Neuronal stem cell (in vitro differentiated cells): ENCODE data around the gene TBC1D10A.

Source experiments
- DNase-seq: peaks from one replicate; pipeline ENCODE4 v3.0.0-alpha.2; 2013; ENCODE audit warnings: low spot score
- H2AFZ ChIP-seq: one replicate; pipeline ENCODE4 v1.6.1; 2013; ENCODE audit warnings: mild to moderate bottlenecking, low read length, inconsistent platforms
- H2AK5ac ChIP-seq: 2 replicates; pipeline ENCODE4 v1.6.1; 2013; ENCODE audit warnings: low read depth, mild to moderate bottlenecking, inconsistent platforms, low read length, moderate library complexity, mixed read lengths
- H2BK120ac ChIP-seq: 2 replicates; pipeline ENCODE4 v1.6.1; 2013; ENCODE audit warnings: low read depth, mild to moderate bottlenecking, inconsistent platforms, low read length, moderate library complexity, mixed read lengths
- H2BK12ac ChIP-seq: one replicate; pipeline ENCODE4 v1.6.1; 2013; ENCODE audit warnings: low read length, inconsistent platforms
- H2BK15ac ChIP-seq: 2 replicates; pipeline ENCODE4 v1.6.1; 2013; ENCODE audit warnings: mild to moderate bottlenecking, low read length, inconsistent platforms, mixed read lengths
- H2BK5ac ChIP-seq: one replicate; pipeline ENCODE4 v1.6.1; 2013; ENCODE audit warnings: inconsistent platforms, mild to moderate bottlenecking, low read length, moderate library complexity
- H3K14ac ChIP-seq: one replicate; pipeline ENCODE4 v1.6.1; 2013; ENCODE audit warnings: low read length, inconsistent platforms
- H3K18ac ChIP-seq: 2 replicates; pipeline ENCODE4 v1.6.1; 2013; ENCODE audit warnings: low read length, inconsistent platforms
- H3K23ac ChIP-seq: 2 replicates; pipeline ENCODE4 v1.6.1; 2013; ENCODE audit warnings: low read depth, mild to moderate bottlenecking, mixed read lengths, low read length, inconsistent platforms; ENCODE audit not compliant: poor library complexity
- H3K27ac ChIP-seq: replicated peaks from 3 replicates; pipeline ENCODE4 v1.5.1; 2013; ENCODE audit warnings: low read length, inconsistent platforms
- H3K27me3 ChIP-seq, 3 experiments: 2 replicates each; pipeline ENCODE4 v1.6.1; 2013; ENCODE audit warnings: low read length in 3 of 3, mild to moderate bottlenecking in 2 of 3, inconsistent platforms in 1 of 3, low read depth in 1 of 3, mixed read lengths in 1 of 3, moderate library complexity in 1 of 3; ENCODE audit not compliant: control insufficient read depth in 3 of 3, insufficient read depth in 3 of 3
- H3K36me3 ChIP-seq, 2 donors: replicated peaks in 1 of 2; 2 replicates each; pipeline ENCODE4 v1.6.1; 2013; ENCODE audit warnings: low read length in 2 of 2; ENCODE audit not compliant: control insufficient read depth in 2 of 2, insufficient read depth in 2 of 2
- H3K4ac ChIP-seq: 2 replicates; pipeline ENCODE4 v1.6.1; 2013; ENCODE audit warnings: inconsistent platforms, mild to moderate bottlenecking, low read length, moderate library complexity
- H3K4me1 ChIP-seq, 2 donors: 1 replicate in 1 of 2; 2 replicates in 1 of 2; pipeline ENCODE4 v1.6.1; 2013; ENCODE audit warnings: low read length in 2 of 2, low read depth in 1 of 2; ENCODE audit not compliant: control insufficient read depth in 2 of 2, insufficient read depth in 1 of 2
- H3K4me2 ChIP-seq: one replicate; pipeline ENCODE4 v1.6.1; 2013; ENCODE audit warnings: mild to moderate bottlenecking, low read length, inconsistent platforms; ENCODE audit not compliant: insufficient read depth, poor library complexity, severe bottlenecking
- H3K4me3 ChIP-seq, 2 donors: 2 replicates each; pipeline ENCODE4 v1.5.1; 2013; ENCODE audit warnings: low read length in 2 of 2, mild to moderate bottlenecking in 2 of 2, inconsistent platforms in 1 of 2, moderate library complexity in 1 of 2
- H3K79me1 ChIP-seq: one replicate; pipeline ENCODE4 v1.6.1; 2013; ENCODE audit warnings: low read depth, mild to moderate bottlenecking, inconsistent platforms, low read length, moderate library complexity
- H3K9ac ChIP-seq: one replicate; pipeline ENCODE4 v1.6.1; 2013; ENCODE audit warnings: mild to moderate bottlenecking, low read depth, low read length, inconsistent platforms; ENCODE audit not compliant: poor library complexity
- H3K9me3 ChIP-seq, 2 donors: replicated peaks in 1 of 2; 2 replicates each; pipeline versions ENCODE3 to v1.6.1; 2013; ENCODE audit warnings: low read length in 2 of 2, mild to moderate bottlenecking in 2 of 2, inconsistent platforms in 1 of 2, low read depth in 1 of 2, mixed read lengths in 1 of 2, moderate library complexity in 1 of 2; ENCODE audit not compliant: control insufficient read depth in 2 of 2, insufficient read depth in 1 of 2
- H4K8ac ChIP-seq: one replicate; pipeline ENCODE4 v1.6.1; 2013; ENCODE audit warnings: low read depth, mild to moderate bottlenecking, inconsistent platforms, low read length, moderate library complexity
- H4K91ac ChIP-seq: one replicate; pipeline ENCODE4 v1.6.1; 2013; ENCODE audit warnings: low read length, low read depth, mild to moderate bottlenecking, inconsistent platforms; ENCODE audit not compliant: poor library complexity
- WGBS, 2 donors: extraction: QIAGEN DNeasy Blood & Tissue Kit; methylation state at CpG; one replicate each; pipeline ENCODE4 v1.1.7; 2013; ENCODE audit warnings: missing lambda C conversion rate in 2 of 2, mixed read lengths in 1 of 2; ENCODE audit not compliant: insufficient read length in 2 of 2, insufficient replicate concordance in 1 of 2; ENCODE audit errors: extremely low coverage in 2 of 2; 5-methylcytosine and 5-hydroxymethylcytosine counted together

TBC1D10A gene

DNA sequence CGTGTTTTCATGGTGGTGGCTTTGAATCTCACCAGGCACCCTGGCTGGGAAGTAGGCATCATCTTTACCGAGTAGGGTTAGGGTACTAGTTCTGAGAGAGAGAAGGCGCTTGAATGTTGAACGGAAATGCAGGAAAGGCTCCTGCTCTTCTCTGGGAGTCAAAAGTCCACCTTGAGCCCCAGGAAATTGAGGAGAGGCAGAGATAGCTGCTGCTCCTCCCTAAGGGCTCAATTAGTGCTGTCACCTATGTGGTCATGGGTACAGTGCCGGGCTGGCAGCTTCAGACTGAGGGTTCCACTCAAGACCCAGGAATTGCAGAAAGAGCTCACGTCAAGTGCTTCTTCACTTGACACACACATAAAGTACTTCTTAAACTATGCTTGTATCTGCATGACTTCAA is 31.8 kb upstream of the TBC1D10A start:
- WGBS, 2 donors, result no CpG with 5 or more reads among the region's 6 CpGs
- Histone ChIP-seq H3K79me1 (peaks cover 9% of the 10 kb centered on the region), H3K36me3 (peaks cover 8 to 15% of the 10 kb centered on the region in 2 donors), H2AFZ (no peak overlapping the region), H2BK5ac (no peak overlapping the region), H4K8ac (no peak overlapping the region), H2BK12ac (no peak overlapping the region), H3K23ac (no peak overlapping the region), H3K27ac (no peak overlapping the region), H3K9ac (no peak overlapping the region), H3K14ac (no peak overlapping the region), H2AK5ac (no peak overlapping the region), H3K4ac (no peak overlapping the region), H3K18ac (no peak overlapping the region), H3K4me3 (no peak overlapping the region), H3K27me3 (no peaks in the 10 kb centered on the region), H2BK15ac (no peak overlapping the region), H3K4me2 (no peak overlapping the region), H3K9me3 (no peaks in the 10 kb centered on the region), H3K4me1 (peaks cover 6 to 14% of the 10 kb centered on the region in 2 donors), H2BK120ac (no peak overlapping the region), H4K91ac (no peak overlapping the region)
- no peak for DNase-seq

- Histone ChIP-seq H2AK5ac (no peak overlapping the region), H2AFZ (peak overlapping the region; percentile 100), H3K9ac (peak overlapping the region; percentile 64), H3K27ac (no peak overlapping the region), H3K14ac (no peak overlapping the region), H3K4me2 (peak overlapping the region; percentile 87), H3K4me1 (peaks cover 6 to 11% of the 10 kb centered on the region in 2 donors), H4K91ac (no peak overlapping the region), H3K18ac (no peak overlapping the region), H3K23ac (no peak overlapping the region), H3K4ac (no peak overlapping the region), H3K36me3 (peaks cover 11 to 20% of the 10 kb centered on the region in 2 donors), H3K79me1 (peaks cover 9% of the 10 kb centered on the region), H2BK12ac (no peak overlapping the region), H2BK15ac (no peak overlapping the region), H3K27me3 (no peaks in the 10 kb centered on the region), H3K4me3 (peak overlapping the region; percentile 2 to 75), H2BK5ac (no peak overlapping the region), H3K9me3 (no peaks in the 10 kb centered on the region), H2BK120ac (no peak overlapping the region), H4K8ac (peak overlapping the region; percentile 29)
- DNase-seq, result no peak
- WGBS, 2 donors, result no CpG with 5 or more reads among the region's 22 CpGs
These were observed 31.0 kb upstream of the TBC1D10A start for GRCh38 chr22:30357650-30358215.

DNA sequence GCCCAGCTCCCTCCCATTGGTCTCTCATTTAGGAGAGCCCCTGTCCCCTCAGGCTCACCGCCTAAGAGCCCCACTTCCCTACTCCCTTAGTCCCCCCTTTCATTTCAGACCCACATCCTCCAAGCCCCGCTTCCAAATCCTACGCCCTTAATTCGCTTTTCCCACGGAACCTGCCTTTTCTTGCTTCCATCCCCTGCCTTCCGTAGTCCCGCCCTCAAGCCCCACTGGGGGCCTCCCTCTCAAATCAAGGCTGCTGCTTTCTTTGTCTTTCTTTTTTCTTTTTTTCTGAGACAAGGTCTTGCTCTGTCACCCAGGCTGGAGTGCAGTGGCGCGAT is 30.5 kb upstream of the TBC1D10A start:
- Histone ChIP-seq H4K91ac (no peak overlapping the region), H2BK120ac (no peak overlapping the region), H3K4ac (no peak overlapping the region), H3K4me1 (peaks cover 6 to 11% of the 10 kb centered on the region in 2 donors), H3K4me3 (peak overlapping the region; percentile 75 to 99), H3K9ac (peak overlapping the region; percentile 75), H2BK15ac (no peak overlapping the region), H2AK5ac (no peak overlapping the region), H3K23ac (no peak overlapping the region), H3K27ac (peak overlapping the region; percentile 15), H3K4me2 (peak overlapping the region; percentile 87), H3K27me3 (no peaks in the 10 kb centered on the region), H3K36me3 (peaks cover 14 to 26% of the 10 kb centered on the region in 2 donors), H3K9me3 (no peaks in the 10 kb centered on the region), H3K14ac (no peak overlapping the region), H2BK12ac (no peak overlapping the region), H2BK5ac (no peak overlapping the region), H3K18ac (peak overlapping the region; percentile 59), H4K8ac (no peak overlapping the region), H2AFZ (peak overlapping the region; percentile 100), H3K79me1 (peaks cover 11% of the 10 kb centered on the region)
- WGBS, 2 donors, result no CpG with 5 or more reads among the region's 9 CpGs
- no peak for DNase-seq

DNA sequence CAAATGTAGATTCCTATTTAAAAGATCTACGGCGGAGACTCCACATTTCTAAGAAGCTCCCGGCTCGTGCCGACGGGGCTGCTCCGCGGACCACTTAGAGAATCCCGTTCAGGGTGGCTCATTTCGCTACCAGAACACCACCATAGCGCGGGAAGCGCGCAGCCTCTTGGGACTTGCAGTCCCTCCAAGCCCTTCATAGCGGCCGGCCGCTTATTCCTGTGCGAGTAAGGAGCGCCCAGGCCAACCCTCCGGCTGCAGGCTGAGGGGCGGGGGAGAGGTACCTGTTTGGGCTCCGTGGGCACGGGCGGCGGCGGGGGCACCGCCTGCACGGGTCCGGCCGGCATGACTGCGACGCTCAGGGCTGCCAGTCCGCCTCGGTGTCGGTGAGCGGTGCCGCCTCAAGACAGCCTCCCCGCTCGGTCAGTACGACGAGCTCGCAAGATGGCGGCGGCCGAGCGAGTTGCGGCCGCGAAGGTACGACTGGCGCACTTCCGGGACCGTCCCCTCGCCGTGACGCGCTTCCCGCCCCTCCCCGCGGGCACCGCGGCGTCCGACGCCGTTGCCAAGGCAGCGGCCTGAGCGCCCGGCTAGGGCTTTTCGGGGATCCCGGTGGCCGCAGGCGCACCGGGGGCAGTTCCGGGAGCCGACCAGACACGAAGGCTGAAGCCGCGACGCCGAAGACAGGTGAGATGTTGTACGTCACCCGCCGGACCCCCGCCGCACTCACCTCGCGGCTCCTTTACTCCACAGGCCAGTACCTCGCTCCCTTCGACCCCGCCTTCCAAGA is 29.9 kb upstream of the TBC1D10A start, which contains the start of the genes CCDC157 and SF3A1:
Gene CCDC157, plus strand, starts transcription at position 559 of the 787 bp plus-strand sequence. CDS start 8,994 bp downstream, outside the sequence.
Gene SF3A1, minus strand, starts transcription at position 446 of the 787 bp plus-strand sequence. Its CDS starts 102 bp downstream, at position 344.
- Histone ChIP-seq H4K91ac (no peak within 1 kb of the TSS), H3K27ac (peak within 1 kb of the TSS; percentile 88), H2BK120ac (no peak within 1 kb of the TSS), H3K79me1 (peaks cover 11% of the 10 kb centered on the region), H3K9me3 (no peaks in the 10 kb centered on the region), H3K4me2 (peak within 1 kb of the TSS; percentile 87), H3K36me3 (peaks cover 18 to 31% of the 10 kb centered on the region in 2 donors), H3K4me1 (peaks cover 6 to 11% of the 10 kb centered on the region in 2 donors), H2BK12ac (no peak within 1 kb of the TSS), H4K8ac (peak within 1 kb of the TSS; percentile 92), H2AK5ac (no peak within 1 kb of the TSS), H3K4me3 (peak within 1 kb of the TSS; percentile 75 to 99), H2BK15ac (no peak within 1 kb of the TSS), H3K14ac (no peak within 1 kb of the TSS), H2AFZ (peak within 1 kb of the TSS; percentile 100), H3K18ac (peak within 1 kb of the TSS; percentile 100), H2BK5ac (no peak within 1 kb of the TSS), H3K27me3 (no peaks in the 10 kb centered on the region), H3K4ac (no peak within 1 kb of the TSS), H3K23ac (peak within 1 kb of the TSS; percentile 96), H3K9ac (peak within 1 kb of the TSS; percentile 100)
- WGBS, 2 donors, result no CpG with 5 or more reads among the region's 91 CpGs
- DNase-seq, result peak; percentile 90
